Cardiac muscle cell (in vitro differentiated cells and primary cell): ENCODE data around the gene SAT1. TPM values are rescaled to one million over a fixed set of nuclear protein-coding genes. Genes with fewer than 3 reads are reported as not detected.

Experiments
- DNase-seq, 2 donors: peaks; one replicate each; pipeline versions ENCODE4 v3.0.0 to v3.0.0-alpha.2; 2010 to 2017; ENCODE audit warnings: low read depth in 1 of 2, low spot score in 1 of 2
- H3K27ac ChIP-seq: fragments of 200-600 bp; sonication (generic); 2 replicates; pipeline ENCODE4 v1.5.1; 2016
- H3K27me3 ChIP-seq: fragments of 200-600 bp; sonication (generic); 2 replicates; pipeline ENCODE4 v1.6.0; 2016; ENCODE audit warnings: control low read depth
- H3K36me3 ChIP-seq: fragments of 200-600 bp; sonication (generic); 2 replicates; pipeline ENCODE4 v1.5.1; 2016; ENCODE audit warnings: control low read depth
- H3K4me1 ChIP-seq: fragments of 200-600 bp; sonication (generic); 2 replicates; pipeline ENCODE4 v1.8.1; 2017; ENCODE audit warnings: low read depth, mild to moderate bottlenecking, mixed run types
- H3K4me3 ChIP-seq: fragments of 200-600 bp; sonication (generic); 2 replicates; pipeline ENCODE4 v1.5.1; 2016; ENCODE audit warnings: mild to moderate bottlenecking
- H3K9me3 ChIP-seq: fragments of 200-600 bp; sonication (generic); 2 replicates; pipeline ENCODE4 v1.5.1; 2017; ENCODE audit warnings: low read depth, mild to moderate bottlenecking, control low read depth
- polyA plus RNA-seq: library from polyadenylated mRNA; unstranded; fragments of >200 nt; fragmentation: Nextera tagmentation; extraction: Ambion mirVana; gene quantifications from 2 replicates; pipeline ENCODE4 v1.2.1, GENCODE V29; 2016
- total RNA-seq: library from RNA; depleted of rRNA; stranded (reverse); fragments of >200 nt; gene quantifications from 2 replicates; pipeline ENCODE4 v1.2.3, GENCODE V29; 2016
- TF ChIP-seq, protein P1 (sequence below): IDR thresholded peaks from 2 replicates; pipeline ENCODE4 v1.5.1; 2012; ENCODE audit warnings: low read depth, mild to moderate bottlenecking, low read length

The SAT1 gene
- total and polyA plus RNA-seq, 2 experiments from 2014 or later, result 127 to 238 TPM

GRCh38 chrX:23792861-23793553, 10.0 kb downstream of the SAT1 start:
- no peaks in the 10 kb centered on the region for H3K27me3 ChIP-seq
- no peak overlapping the region for H3K27ac ChIP-seq
- TF ChIP-seq, protein P1, sequence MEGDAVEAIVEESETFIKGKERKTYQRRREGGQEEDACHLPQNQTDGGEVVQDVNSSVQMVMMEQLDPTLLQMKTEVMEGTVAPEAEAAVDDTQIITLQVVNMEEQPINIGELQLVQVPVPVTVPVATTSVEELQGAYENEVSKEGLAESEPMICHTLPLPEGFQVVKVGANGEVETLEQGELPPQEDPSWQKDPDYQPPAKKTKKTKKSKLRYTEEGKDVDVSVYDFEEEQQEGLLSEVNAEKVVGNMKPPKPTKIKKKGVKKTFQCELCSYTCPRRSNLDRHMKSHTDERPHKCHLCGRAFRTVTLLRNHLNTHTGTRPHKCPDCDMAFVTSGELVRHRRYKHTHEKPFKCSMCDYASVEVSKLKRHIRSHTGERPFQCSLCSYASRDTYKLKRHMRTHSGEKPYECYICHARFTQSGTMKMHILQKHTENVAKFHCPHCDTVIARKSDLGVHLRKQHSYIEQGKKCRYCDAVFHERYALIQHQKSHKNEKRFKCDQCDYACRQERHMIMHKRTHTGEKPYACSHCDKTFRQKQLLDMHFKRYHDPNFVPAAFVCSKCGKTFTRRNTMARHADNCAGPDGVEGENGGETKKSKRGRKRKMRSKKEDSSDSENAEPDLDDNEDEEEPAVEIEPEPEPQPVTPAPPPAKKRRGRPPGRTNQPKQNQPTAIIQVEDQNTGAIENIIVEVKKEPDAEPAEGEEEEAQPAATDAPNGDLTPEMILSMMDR, result no peak
- no peaks in the 10 kb centered on the region for H3K4me1 ChIP-seq
- H3K9me3 ChIP-seq, result no peaks in the 10 kb centered on the region
- DNase-seq, result no peak
- H3K36me3 ChIP-seq, result no peaks in the 10 kb centered on the region
- H3K4me3 ChIP-seq, result no peak overlapping the region

DNA sequence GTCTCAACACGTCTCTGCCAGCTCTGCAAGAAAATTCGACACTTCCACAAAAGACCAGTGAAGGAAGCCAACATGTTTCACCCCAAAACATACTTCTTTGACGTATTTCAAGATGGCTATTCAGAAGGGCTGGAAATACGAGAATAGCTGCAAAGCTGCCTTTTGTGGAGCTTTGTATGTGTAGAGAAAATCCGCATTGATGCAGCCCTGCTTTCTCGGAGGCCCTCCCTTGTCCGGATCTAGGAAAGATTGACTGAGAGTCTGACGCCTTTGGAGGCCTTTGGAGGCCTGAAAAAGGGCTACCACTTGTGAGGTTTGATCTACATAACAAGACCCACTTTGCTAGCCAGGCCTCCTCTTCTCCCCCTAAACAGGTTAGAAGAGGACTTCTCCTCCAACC, 12.2 kb downstream of the SAT1 start:
- DNase-seq, result no peak
- H3K4me3 ChIP-seq, result no peak overlapping the region
- TF ChIP-seq, protein P1, result no peak
- no peaks in the 10 kb centered on the region for H3K27me3 ChIP-seq
- H3K36me3 ChIP-seq, result no peaks in the 10 kb centered on the region
- no peaks in the 10 kb centered on the region for H3K9me3 ChIP-seq
- H3K27ac ChIP-seq, result no peak overlapping the region
- no peaks in the 10 kb centered on the region for H3K4me1 ChIP-seq

DNA sequence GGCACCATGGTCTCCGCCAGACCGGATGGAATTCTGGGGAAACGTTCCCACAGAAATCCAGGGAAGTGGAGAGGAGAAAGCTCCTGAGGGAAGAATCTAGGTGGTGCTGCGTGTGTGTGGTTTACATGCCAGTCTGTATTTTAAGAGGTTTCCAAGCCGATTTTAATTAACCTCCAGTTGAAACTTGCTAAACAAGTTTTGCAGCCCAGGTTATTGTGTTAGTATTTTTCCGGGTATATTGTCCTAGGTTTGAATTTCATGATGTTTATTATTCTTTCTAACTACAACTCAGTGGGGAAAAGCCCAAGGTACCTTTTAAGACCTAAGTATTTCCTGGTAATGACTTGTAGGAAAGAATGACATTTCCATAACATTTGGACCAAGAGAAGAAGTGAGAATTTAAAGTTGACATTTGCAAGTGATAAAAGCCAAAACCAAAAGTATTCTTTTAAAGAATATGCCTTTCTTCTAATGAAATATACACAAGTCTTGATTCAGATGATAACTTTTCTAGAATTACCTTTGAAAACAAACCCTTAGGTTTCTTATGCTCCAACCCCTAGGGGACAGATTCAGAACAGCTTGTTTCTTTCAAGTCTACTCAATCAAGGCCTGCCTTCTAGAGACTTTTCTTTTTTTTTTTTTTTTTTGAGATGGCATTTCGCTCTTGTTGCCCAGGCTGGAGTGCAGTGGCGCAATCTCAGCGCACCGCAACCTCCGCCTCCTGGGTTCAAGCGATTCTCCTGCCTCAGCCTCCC, 14.6 kb downstream of the SAT1 start:
- no peaks in the 10 kb centered on the region for H3K27me3 ChIP-seq
- H3K9me3 ChIP-seq, result no peaks in the 10 kb centered on the region
- no peaks in the 10 kb centered on the region for H3K36me3 ChIP-seq
- DNase-seq, result no peak
- no peaks in the 10 kb centered on the region for H3K4me1 ChIP-seq
- H3K27ac ChIP-seq, result no peak overlapping the region
- H3K4me3 ChIP-seq, result no peak overlapping the region
- TF ChIP-seq, protein P1, result no peak

DNA sequence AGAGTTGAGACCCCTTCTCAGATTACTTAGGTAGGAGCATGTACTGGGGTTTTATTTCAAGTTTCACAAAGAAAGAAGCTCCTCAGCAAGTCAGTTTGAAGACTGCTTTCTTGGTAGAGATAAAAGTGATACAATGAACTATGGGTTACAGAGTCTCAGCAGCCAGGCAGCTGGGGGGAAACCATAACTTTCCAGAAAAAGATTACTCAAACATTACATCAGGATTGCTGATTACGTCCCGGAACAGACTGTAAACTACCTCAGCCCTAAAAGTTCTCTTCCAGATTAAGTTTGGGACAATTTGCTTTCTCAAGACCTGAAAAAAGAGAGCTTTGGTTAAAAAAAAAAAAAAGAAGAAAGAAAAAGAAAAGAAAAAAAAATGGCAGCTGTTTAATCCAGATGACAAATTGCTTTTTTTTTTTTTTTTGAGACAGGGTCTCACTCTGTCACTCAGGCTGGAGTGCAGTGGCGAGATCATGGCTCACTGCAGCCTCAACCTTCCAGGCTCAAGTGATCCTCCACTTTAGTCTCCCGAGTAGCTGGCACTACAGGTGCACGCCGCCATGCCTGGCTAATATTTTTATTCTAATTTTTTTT, 16.6 kb downstream of the SAT1 start:
- Histone ChIP-seq H3K4me3 (no peak overlapping the region), H3K9me3 (no peaks in the 10 kb centered on the region), H3K4me1 (peaks cover 4% of the 10 kb centered on the region), H3K36me3 (no peaks in the 10 kb centered on the region), H3K27ac (no peak overlapping the region), H3K27me3 (no peaks in the 10 kb centered on the region)
- TF ChIP-seq, protein P1, result no peak
- peak in 1 of 2 donors; percentile 80 for DNase-seq

DNA sequence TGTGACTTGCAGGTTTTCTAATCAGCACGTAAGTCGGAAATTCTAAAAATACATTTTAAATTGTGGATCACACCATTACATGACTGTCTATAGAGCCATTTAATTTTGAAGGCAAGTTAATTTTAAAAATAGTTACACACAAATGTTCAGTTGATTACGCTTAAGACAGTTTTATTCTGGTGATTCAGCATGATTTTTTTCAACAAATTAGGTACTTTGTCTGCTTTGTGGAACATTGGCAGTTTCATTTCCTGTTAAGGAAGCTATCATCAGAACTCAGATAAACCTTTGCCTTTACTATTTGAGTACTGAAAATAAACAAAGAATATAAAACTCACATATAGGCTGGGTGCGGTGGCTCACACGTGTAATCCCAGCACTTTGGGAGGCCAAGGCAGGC, 19.5 kb downstream of the SAT1 start:
- Histone ChIP-seq H3K36me3 (no peaks in the 10 kb centered on the region), H3K9me3 (no peaks in the 10 kb centered on the region), H3K27ac (no peak overlapping the region), H3K4me1 (peaks cover 10% of the 10 kb centered on the region), H3K27me3 (no peaks in the 10 kb centered on the region), H3K4me3 (no peak overlapping the region)
- no peak for DNase-seq
- TF ChIP-seq, protein P1, result no peak
